Heart right ventricle (tissue), 16 donors: ENCODE data around the gene IFITM1. TPM values are rescaled to one million over a fixed set of nuclear protein-coding genes. Genes with fewer than 3 reads are reported as not detected.

Source experiments
- ATAC-seq, 8 donors: fragments of 200-7000 bp; cut with Tn5 transposase; one replicate each; pipeline ENCODE4 v1.9.1; 2020; ENCODE audit warnings: mild to moderate bottlenecking in 8 of 8, moderate library complexity in 8 of 8, moderate number of reproducible peaks in 1 of 8
- DNase-seq, 2 donors: peaks; one replicate each; pipeline ENCODE4 v3.0.0-alpha.2; 2020
- H3K27ac ChIP-seq, 10 donors: fragments of 200-600 bp; sonication (generic) in 2 of 10; one replicate each; pipeline versions ENCODE4 v1.5.0 to v1.8.0; 2020 to 2022; ENCODE audit warnings: mild to moderate bottlenecking in 3 of 10
- H3K27me3 ChIP-seq, 7 donors: fragments of 200-600 bp; one replicate each; pipeline ENCODE4 v1.8.0; 2021 to 2022; ENCODE audit warnings: mild to moderate bottlenecking in 2 of 7
- H3K36me3 ChIP-seq, 9 donors: fragments of 200-600 bp; sonication (generic) in 1 of 9; one replicate each; pipeline versions ENCODE4 v1.5.0 to v1.8.0; 2020 to 2022; ENCODE audit warnings: mild to moderate bottlenecking in 2 of 9
- H3K4me1 ChIP-seq, 9 donors: fragments of 200-600 bp; sonication (generic) in 1 of 9; one replicate each; pipeline versions ENCODE4 v1.5.0 to v1.8.0; 2020 to 2022; ENCODE audit warnings: mild to moderate bottlenecking in 4 of 9
- H3K4me3 ChIP-seq, 10 donors: fragments of 200-600 bp; sonication (generic) in 2 of 10; one replicate each; pipeline versions ENCODE4 v1.5.0 to v1.8.0; 2020 to 2022; ENCODE audit warnings: mild to moderate bottlenecking in 7 of 10, moderate library complexity in 2 of 10
- H3K9me3 ChIP-seq, 11 donors: fragments of 200-600 bp in 10 of 11; sonication (generic) in 2 of 11; one replicate each; pipeline versions ENCODE4 v1.5.0 to v1.8.0; 2013 to 2022; ENCODE audit warnings: mild to moderate bottlenecking in 2 of 11, control low read depth in 1 of 11, moderate library complexity in 1 of 11
- WGBS, 2 donors: extraction: QIAGEN DNeasy Blood & Tissue Kit; methylation state at CpG; one replicate each; pipeline ENCODE4 v1.1.7; 2013; ENCODE audit warnings: inconsistent platforms in 1 of 2; 5-methylcytosine and 5-hydroxymethylcytosine counted together
- intact Hi-C, 10 donors: fragments of 100-400 bp; cut with DNase I; formaldehyde crosslinking; loops; one replicate each; pipeline versions ENCODE4 v1.11.1 to v1.14.2; 2022
- polyA plus RNA-seq, 2 donors: library from polyadenylated mRNA; stranded (reverse); fragments of 200-250 nt; gene quantifications; one replicate each; pipeline ENCODE4 v1.2.3, GENCODE V29; 2013
- total RNA-seq, 10 donors: library from RNA; stranded (reverse); fragmentation: NEBNext Ultra II Directional in 3 of 10; extraction: Animal tissue kit (Norgen Biotek cat#: 25700) in 3 of 10; gene quantifications; one replicate each; pipeline versions ENCODE4 v1.2.1 to v1.2.4, GENCODE V29; 2021 to 2023
- TF ChIP-seq, protein P1 (sequence below), 9 donors: fragments of 200-600 bp; sonication (generic) in 2 of 9; IDR thresholded peaks; one replicate each; pipeline versions ENCODE4 v1.5.0 to v1.8.0; 2021 to 2022; ENCODE audit warnings: antibody characterized with exemption in 9 of 9, mild to moderate bottlenecking in 5 of 9, moderate library complexity in 1 of 9
- donor health status: Arrhythmogenic right ventricular cardiomyopathy.
- donor health status: ischemic (EF 13 %, LVEDD 7.1; RV severe dilation, severe dysfunction).
- donor health status: healthy with polysubstance abuse.
- donor health status: DM: no; HTN: yes; CAD: no.
- donor health status: DM: no; HTN: no; CAD: no.
- donor health status: ischemic (EF 25% LVEDD 6.9; RV normal size, moderate dysfunction).
- donor health status: ischemic (EF 25% LVEDD 5.7; RV mildly dilated, moderate dysfunction).
- donor health status: healthy.
- donor health status: DM: yes; HTN: yes; CAD: no.
- donor health status: Ischemic cardiomyopathy.
- donor health status: ischemic (EF 35%, LVEDD 5.7; RV mildly dilated, moderate dysfunction).
- donor health status: nonischemic (EF 11% LVEDD 7.7; RV severe dilation, severe dysfunction).
- donor health status: DM: yes; HTN: yes; CAD: no.
- donor health status: PGD.
- donor health status: ischemic (EF 29% LVEDD 5.4; RV normal size, mild dysfunction).
- donor health status: nonischemic (EF 23%, LVEDD 6.1; RV moderate dilation, normal function).

Gene IFITM1
- total and polyA plus RNA-seq, 12 donors: 51.6 to 427 (median 120) TPM

DNA sequence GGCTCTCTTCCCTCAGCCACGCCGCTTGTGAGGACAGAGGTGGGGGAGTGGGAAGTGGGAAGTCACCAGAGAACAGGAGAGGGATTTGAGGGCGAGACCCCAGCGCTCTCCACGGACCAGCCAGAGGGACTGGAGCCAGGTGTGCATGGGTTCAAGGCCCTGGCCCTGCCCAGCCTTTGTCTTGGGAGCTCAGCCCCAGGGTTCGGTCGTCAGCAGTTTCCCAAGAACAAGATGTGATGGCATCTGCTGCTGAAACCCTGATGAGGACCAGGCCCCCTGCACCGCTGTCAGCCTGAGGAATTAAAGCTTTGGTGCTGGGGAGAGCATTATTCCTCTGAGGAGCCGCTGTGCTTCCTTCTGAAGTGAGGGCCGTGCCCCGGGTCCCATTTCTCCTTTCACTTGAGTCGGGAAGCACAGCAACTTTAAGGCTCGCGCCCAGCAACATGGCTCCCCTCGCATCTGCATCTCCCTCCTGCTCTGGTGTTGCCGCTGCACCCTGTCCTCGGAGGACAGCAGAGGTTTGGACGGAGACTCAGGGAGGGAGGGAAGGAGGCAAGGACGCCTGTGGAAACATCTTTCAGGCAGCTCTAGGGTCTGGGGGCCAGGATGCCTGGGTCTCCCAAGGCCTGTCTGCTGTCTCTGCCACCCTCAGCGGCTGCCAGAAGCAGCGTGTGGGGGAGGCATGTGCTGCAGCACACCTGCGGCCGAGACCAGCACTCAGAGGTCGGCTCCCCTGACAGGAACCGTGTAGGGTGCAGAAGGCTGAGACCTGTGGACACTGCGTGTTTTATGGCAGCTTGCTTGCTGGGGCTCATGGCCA, 18.3 kb upstream of the IFITM1 start:
- WGBS, 2 donors: 63 to 71% methylated on average over 26 of the region's 26 CpGs
- Histone ChIP-seq H3K4me3 (no peak overlapping the region), H3K27ac (no peak overlapping the region), H3K9me3 (no peaks in the 10 kb centered on the region), H3K4me1 (peaks cover 0 to 28% (median 10%) of the 10 kb centered on the region in 9 donors), H3K36me3 (peaks cover 0 to 33% (median 0%) of the 10 kb centered on the region in 9 donors), H3K27me3 (peaks cover 0 to 49% (median 28%) of the 10 kb centered on the region in 7 donors)
- ATAC-seq (no peak), DNase-seq (peak in 1 of 2 donors; percentile 8)
- TF ChIP-seq, protein P1, sequence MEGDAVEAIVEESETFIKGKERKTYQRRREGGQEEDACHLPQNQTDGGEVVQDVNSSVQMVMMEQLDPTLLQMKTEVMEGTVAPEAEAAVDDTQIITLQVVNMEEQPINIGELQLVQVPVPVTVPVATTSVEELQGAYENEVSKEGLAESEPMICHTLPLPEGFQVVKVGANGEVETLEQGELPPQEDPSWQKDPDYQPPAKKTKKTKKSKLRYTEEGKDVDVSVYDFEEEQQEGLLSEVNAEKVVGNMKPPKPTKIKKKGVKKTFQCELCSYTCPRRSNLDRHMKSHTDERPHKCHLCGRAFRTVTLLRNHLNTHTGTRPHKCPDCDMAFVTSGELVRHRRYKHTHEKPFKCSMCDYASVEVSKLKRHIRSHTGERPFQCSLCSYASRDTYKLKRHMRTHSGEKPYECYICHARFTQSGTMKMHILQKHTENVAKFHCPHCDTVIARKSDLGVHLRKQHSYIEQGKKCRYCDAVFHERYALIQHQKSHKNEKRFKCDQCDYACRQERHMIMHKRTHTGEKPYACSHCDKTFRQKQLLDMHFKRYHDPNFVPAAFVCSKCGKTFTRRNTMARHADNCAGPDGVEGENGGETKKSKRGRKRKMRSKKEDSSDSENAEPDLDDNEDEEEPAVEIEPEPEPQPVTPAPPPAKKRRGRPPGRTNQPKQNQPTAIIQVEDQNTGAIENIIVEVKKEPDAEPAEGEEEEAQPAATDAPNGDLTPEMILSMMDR (IDR thresholded peaks at IDR 0.05): no peak
- intact Hi-C loops: no loop called here

DNA sequence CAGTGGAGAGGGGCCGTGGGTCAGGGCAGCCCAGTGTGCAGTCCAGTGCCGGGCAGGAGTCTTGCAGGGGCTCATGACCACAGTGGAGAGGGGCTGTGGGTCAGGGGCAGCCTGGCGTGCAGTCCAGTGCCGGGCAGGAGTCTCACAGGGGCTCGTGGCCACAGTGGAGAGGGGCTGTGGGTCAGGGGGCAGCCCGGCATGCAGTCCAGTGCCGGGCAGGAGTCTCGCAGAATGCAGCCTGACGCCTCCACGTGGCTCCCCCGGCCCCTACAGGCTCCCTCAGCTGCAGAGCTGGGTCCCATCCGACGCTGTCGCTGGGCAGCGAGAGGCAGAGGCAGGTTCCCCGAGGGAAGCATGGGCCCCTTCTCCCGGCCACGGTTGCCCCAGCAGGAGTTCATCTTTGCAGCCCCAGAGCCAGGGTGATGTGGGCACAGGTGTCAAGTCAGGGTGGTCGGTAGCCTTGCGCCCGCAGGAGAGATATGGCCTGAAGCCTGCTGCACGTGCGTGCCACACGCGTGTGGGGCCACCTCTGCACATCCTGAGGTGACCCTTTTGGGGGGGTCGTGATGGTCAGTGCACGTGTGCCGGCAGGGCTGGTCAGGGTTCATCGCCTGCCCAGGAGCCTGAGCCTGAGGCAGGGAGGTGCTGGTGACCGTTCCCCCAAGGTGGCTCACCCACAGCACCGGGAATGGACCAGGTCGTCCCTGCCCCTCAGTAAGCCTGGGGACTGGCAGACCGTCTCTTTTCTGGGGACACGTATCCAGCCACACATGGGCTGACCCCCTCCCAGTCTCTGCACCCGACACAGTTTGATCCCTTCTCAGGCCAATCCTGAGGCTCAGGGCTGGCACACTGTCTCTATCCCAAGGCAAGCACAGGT, 17.4 kb upstream of the IFITM1 start:
- H3K4me1 ChIP-seq: peaks cover 0 to 28% (median 10%) of the 10 kb centered on the region in 9 donors
- H3K4me3 ChIP-seq: no peak overlapping the region
- H3K27me3 ChIP-seq: peaks cover 0 to 49% (median 30%) of the 10 kb centered on the region in 7 donors
- TF ChIP-seq, protein P1 (IDR thresholded peaks at IDR 0.05): no peak
- intact Hi-C loops: no loop called here
- 77 to 82% methylated on average over 35 of the region's 35 CpGs for WGBS, 2 donors
- no peaks in the 10 kb centered on the region for H3K9me3 ChIP-seq
- ATAC-seq (no peak), DNase-seq (no peak)
- H3K27ac ChIP-seq: no peak overlapping the region
- peaks cover 0 to 33% (median 0%) of the 10 kb centered on the region in 9 donors for H3K36me3 ChIP-seq

DNA sequence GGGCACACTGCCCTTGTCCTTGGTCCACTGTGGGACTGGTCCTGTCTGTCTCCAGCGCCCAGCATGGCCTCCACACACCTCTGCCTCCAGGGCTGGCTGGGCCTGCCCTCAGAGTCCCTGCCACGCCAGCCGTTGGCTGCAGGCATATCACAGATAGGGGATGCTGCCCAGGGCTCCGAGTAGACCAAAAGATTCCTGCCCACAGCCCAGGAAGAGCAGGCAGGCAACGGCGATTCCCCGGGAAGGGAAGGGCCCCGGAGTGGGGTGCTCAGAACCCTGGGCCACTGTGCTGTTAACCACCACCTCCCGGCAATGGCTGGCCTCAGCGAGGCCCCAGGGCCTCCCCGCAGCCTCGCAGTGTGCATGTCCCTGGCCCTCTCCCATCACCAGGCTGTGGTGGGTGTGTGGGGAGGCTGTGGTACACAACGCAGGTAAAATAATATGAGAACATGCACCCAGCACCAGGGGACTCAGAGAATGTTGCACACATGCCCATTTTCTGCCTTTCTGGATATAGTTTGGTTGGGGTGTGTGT, 16.7 kb upstream of the IFITM1 start:
- no peak overlapping the region for H3K27ac ChIP-seq
- H3K9me3 ChIP-seq: no peaks in the 10 kb centered on the region
- H3K36me3 ChIP-seq: peaks cover 0 to 29% (median 0%) of the 10 kb centered on the region in 9 donors
- ATAC-seq: peak in 2 of 8 donors; percentile 5 to 14
- TF ChIP-seq, protein P1 (IDR thresholded peaks at IDR 0.05): no peak
- H3K4me3 ChIP-seq: no peak overlapping the region
- DNase-seq: peak in 1 of 2 donors; percentile 5
- H3K27me3 ChIP-seq: peaks cover 0 to 49% (median 30%) of the 10 kb centered on the region in 7 donors
- WGBS, 2 donors: 64 to 78% methylated on average over 13 of the region's 13 CpGs
- intact Hi-C loops: no loop called here
- peaks cover 0 to 28% (median 10%) of the 10 kb centered on the region in 9 donors for H3K4me1 ChIP-seq
